GM12892 (cell line): Measurements from ENCODE around the gene ZFHX3.

ENCODE experiments used
- POLR2A ChIP-seq: IDR thresholded peaks from 2 replicates; pipeline ENCODE4 v1.6.1; 2011; ENCODE audit warnings: low read depth, low read length, control low read depth
- POLR2AphosphoS5 ChIP-seq: IDR thresholded peaks from 2 replicates; pipeline ENCODE4 v1.6.1; 2011; ENCODE audit warnings: low read depth, low read length, control low read depth
- TAF1 ChIP-seq: IDR thresholded peaks from 2 replicates; pipeline ENCODE4 v1.6.1; 2011; ENCODE audit warnings: low read depth, mild to moderate bottlenecking, control low read depth, low read length, borderline replicate concordance

GRCh38 chr16:72829846-72830775, 217.8 kb downstream of the ZFHX3 start:
- TF ChIP-seq POLR2A (no peak), POLR2AphosphoS5 (no peak), TAF1 (no peak)
